Esophagus squamous epithelium (tissue), 4 donors: Measurements from ENCODE around the gene SLC25A13.

Experiments
- POLR2A ChIP-seq, 4 donors: fragments of 450-650 bp; IDR thresholded peaks; one replicate each; pipeline ENCODE4 v1.6.1; 2017; ENCODE audit warnings: antibody characterized with exemption in 4 of 4, mild to moderate bottlenecking in 4 of 4, moderate library complexity in 3 of 4
- TF ChIP-seq, protein P1 (sequence below), 6 experiments: fragments of 450-650 bp in 4 of 6; fragments of 200-600 bp in 2 of 6; sonication (generic) in 2 of 6; IDR thresholded peaks; one replicate each; pipeline ENCODE4 v1.5.1; 2016 to 2019; ENCODE audit warnings: antibody characterized with exemption in 6 of 6, mild to moderate bottlenecking in 4 of 6, moderate library complexity in 4 of 6

DNA sequence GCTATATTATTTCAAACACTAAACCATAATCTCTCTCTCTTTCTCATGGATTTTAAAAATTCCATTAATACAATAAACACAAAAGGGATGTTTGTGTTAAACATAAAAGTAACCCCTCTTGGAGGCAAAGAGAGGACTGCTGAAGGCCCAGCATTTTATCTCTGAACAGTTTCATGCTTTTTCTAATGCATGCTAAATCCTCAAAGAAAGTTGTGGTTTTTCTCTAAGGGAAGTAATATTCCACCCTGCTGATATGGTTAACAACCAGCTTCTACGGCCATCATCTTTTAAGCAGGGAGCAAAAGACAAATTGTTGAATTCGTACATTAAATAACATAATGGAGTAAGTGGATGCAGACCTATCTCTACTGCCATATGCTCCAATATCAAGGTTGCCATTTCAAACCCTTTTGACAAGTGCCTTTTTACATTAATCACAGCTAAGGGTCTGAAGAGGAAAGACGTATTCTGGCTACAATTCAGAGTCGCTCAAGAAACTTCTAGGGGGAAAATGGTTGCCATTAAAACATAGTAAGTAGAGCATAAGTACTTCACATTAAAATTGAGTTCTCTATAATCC lies 103.1 kb downstream of the SLC25A13 start:
- TF ChIP-seq, protein P1, sequence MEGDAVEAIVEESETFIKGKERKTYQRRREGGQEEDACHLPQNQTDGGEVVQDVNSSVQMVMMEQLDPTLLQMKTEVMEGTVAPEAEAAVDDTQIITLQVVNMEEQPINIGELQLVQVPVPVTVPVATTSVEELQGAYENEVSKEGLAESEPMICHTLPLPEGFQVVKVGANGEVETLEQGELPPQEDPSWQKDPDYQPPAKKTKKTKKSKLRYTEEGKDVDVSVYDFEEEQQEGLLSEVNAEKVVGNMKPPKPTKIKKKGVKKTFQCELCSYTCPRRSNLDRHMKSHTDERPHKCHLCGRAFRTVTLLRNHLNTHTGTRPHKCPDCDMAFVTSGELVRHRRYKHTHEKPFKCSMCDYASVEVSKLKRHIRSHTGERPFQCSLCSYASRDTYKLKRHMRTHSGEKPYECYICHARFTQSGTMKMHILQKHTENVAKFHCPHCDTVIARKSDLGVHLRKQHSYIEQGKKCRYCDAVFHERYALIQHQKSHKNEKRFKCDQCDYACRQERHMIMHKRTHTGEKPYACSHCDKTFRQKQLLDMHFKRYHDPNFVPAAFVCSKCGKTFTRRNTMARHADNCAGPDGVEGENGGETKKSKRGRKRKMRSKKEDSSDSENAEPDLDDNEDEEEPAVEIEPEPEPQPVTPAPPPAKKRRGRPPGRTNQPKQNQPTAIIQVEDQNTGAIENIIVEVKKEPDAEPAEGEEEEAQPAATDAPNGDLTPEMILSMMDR (IDR thresholded peaks at IDR 0.05): no peak
- no peak for TF ChIP-seq POLR2A (IDR thresholded peaks at IDR 0.05)
